D721Med (cell line): Measurements from ENCODE around the gene CSNK1G1.

Experiments used
- DNase-seq: peaks from one replicate; pipeline ENCODE4 v3.0.0; 2011; ENCODE audit warnings: low spot score; ENCODE audit not compliant: insufficient read length
- FAIRE-seq: peaks from 2 replicates; lab custom pipeline; 2011; peaks lifted over from hg19 to GRCh38; lab: Jason Lieb, UNC
- TF ChIP-seq, protein P1 (sequence below): IDR thresholded peaks from 2 replicates; pipeline ENCODE4 v1.5.1; 2012; ENCODE audit warnings: mild to moderate bottlenecking, control low read depth; ENCODE audit not compliant: insufficient read depth; ENCODE audit errors: missing control alignments

Gene CSNK1G1

DNA sequence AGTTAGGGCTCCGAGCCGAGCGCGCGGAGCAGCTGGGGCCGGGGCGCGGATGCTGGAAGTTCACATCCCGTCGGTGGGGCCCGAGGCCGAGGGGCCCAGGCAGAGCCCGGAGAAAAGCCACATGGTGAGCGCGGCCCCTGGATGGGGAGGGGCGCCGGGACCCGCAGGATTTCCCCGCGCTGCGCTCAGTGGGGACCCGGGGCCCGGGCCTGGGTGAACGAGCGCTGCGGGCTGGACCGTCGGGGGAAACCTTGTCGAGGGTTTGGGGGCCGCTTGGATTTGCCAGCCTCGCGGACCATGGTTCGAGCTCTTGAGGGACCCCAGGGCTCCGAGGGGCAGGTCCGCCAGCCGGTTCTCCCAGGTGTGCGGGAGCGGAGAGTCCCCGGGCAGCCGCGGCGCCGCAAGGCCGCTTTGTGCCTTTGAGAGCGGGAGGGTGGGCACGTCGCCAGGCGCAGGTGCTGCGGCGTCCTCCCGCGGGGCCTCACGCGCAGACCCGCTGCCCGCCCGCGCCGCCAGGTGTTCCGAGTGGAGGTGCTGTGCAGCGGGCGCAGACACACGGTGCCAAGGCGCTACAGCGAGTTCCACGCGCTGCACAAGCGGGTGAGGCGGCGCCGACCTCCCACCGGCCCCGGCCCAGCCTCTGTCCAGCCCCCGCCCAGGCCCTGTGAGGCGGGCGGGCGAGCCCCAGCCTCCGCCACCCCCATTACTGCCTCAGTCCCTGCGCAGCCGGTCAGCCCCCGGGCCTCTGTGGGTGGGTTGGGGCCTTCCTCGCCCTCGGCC is 204.1 kb downstream of the CSNK1G1 start, which contains the start of gene SNX22:
Gene SNX22 (plus strand): TSS at position 5 of the 780 bp plus-strand sequence. CDS start 45 bp downstream, at position 50.
- no peak for DNase-seq
- TF ChIP-seq, protein P1, sequence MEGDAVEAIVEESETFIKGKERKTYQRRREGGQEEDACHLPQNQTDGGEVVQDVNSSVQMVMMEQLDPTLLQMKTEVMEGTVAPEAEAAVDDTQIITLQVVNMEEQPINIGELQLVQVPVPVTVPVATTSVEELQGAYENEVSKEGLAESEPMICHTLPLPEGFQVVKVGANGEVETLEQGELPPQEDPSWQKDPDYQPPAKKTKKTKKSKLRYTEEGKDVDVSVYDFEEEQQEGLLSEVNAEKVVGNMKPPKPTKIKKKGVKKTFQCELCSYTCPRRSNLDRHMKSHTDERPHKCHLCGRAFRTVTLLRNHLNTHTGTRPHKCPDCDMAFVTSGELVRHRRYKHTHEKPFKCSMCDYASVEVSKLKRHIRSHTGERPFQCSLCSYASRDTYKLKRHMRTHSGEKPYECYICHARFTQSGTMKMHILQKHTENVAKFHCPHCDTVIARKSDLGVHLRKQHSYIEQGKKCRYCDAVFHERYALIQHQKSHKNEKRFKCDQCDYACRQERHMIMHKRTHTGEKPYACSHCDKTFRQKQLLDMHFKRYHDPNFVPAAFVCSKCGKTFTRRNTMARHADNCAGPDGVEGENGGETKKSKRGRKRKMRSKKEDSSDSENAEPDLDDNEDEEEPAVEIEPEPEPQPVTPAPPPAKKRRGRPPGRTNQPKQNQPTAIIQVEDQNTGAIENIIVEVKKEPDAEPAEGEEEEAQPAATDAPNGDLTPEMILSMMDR: no peak
- FAIRE-seq: no peak

DNA sequence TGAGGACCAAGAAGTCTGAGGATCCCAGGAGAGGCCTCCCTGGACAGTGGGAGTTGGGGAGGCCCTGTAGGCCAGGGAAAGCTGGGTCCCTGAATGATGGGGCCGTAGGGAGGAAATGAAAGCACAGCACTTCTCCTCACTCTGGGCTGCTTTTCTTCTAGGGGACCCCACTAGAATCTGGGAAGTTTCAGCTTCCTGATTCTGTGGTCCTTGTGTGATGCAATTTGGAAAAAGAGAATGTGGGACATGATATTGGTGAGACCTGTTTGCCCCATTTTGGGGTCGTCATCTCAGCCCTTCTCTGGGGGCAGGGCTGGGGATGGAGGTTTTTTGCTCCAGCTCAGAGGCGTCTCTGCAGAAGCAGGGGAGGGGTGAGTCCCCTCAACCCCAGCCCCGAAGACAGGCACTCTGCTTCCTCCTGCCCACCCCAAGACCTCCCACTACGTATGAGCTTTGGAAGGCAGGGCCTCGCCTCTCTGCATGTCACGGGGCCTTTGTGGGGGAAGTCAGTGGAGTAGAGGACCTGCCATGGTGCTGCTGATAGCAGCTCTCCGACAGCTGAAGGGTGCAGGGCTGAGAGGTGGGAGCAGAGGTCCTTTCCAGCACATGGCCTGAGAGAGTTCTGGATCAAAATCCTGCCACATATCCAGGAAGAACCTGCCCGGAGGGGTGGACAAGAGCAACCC is 205.9 kb downstream of the CSNK1G1 start:
- TF ChIP-seq, protein P1: no peak
- FAIRE-seq (no peak), DNase-seq (no peak)

DNA sequence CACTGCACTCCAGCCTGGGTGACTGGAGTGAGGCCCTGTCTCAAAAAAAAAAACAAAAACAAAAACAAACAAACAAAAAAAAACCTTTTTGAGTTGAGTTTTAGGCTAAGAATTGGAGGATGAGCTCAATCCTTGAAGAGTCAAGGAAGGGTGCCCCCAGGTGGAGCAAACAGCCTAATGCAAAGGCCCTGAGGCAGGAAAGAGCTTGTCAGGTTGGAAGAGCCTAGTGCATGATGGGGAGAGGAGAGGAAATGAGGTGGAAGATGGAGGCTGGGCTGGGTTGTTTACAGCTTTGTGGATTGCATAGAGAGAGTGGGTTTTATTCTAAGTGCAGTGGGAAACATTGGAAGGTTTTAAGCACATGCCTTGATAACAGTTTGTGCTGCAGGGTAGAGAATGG is 206.5 kb downstream of the CSNK1G1 start:
- FAIRE-seq (no peak), DNase-seq (no peak)
- TF ChIP-seq, protein P1: peak; percentile 20

DNA sequence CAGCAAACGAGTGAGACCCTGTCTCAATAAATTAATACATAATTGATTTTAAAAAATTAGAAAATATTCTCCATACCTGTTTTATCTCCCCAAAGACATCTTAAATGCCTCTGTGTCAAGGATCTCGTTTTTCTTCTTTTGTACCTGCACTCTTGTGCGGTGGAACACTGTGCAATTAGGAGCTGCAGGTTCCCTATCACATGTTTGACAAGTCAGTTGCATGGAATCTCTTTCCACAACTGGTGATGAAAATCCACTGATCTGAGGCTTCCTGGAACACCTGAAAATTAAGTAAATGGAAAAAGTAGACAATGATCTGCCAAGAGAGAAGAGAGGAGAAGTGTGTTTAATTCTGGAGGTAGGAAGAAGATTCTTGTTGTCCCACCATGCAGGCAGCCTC is 207.4 kb downstream of the CSNK1G1 start:
- TF ChIP-seq, protein P1: no peak
- DNase-seq: no peak
- no peak for FAIRE-seq

DNA sequence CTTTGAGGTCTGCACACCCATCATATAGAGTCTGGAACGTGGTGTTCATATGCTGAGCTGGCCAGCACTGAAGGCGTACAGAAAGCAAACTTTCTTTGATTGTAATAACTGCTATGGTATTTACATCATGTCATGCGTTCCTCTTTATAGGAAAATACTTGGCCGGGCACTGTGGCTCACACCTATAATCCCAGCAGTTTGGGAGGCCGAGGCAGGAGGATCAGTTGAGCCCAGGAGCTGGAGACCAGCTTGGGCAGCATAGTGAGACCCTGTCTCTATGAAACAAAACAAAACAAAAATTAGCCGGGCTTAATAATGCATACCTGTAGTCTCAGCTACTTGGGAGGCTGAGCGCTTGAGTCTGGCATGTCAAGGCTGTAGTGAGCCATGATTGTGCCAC is 207.8 kb downstream of the CSNK1G1 start:
- DNase-seq (no peak), FAIRE-seq (no peak)
- TF ChIP-seq, protein P1: no peak

DNA sequence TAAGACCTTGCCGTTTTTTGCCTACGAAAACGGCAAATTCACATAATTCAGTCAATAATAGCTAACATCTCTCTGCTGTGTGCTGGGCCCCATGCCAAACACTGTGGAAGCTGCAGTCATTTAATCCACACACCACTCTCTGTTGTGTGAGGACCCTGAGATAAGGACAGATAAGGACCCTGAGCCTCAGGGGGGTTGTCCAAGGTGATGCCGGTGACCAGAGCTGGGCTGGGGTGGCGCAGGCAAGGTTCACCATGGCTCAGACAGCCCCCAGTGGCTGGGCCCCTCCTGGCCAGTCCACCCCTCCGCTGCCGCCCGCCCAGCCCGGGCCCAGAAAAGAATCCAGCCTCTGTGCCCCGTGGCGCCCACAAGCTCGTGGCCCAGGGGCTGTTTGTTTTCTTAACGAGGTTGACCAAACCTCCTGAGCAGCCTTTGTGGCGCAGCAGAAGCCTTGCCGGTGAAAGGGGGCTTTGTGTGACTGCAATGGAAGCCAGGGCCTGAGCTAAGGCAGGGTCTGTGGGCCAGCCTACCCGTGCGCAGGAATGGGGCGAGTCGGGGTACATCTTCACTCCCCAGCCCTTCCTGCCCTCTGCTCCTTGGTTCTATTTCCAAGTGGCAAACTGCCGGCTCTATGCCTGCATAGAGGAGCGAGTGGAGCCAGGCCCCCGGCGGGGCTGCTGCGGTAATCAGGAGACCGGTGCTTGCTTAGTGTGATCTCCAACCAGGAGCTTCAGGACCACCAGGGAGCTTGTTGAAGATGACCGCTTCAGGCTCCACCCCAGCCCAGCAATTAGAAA is 208.9 kb downstream of the CSNK1G1 start:
- FAIRE-seq: no peak
- DNase-seq: no peak
- TF ChIP-seq, protein P1: no peak
